CD4-positive, alpha-beta T cell (primary cell): ENCODE measurements around the gene HS6ST3. TPM values are rescaled to one million over a fixed set of nuclear protein-coding genes. Genes with fewer than 3 reads are reported as not detected.

ENCODE experiments used
- ATAC-seq: fragments of 200-7000 bp; cut with Tn5 transposase; one replicate; pipeline ENCODE4 v1.10.0; 2022; ENCODE audit warnings: mild to moderate bottlenecking; ENCODE audit not compliant: poor library complexity
- CTCF ChIA-PET: fragments of 350-600 bp; sonication (Branson Sonifier 250); formaldehyde crosslinking; loops from one replicate; lab custom pipeline; 2021; ENCODE audit warnings: antibody characterized with exemption, inconsistent platforms; lab: Charles Lee
- POLR2A ChIA-PET: fragments of 350-600 bp; sonication (Branson Sonifier 250); formaldehyde crosslinking; loops from one replicate; lab custom pipeline; 2021; ENCODE audit warnings: antibody characterized with exemption, inconsistent platforms; lab: Charles Lee
- DNase-seq, 14 experiments: peaks; one replicate each; pipeline ENCODE4 v3.0.0-alpha.2; 2013 to 2020; ENCODE audit warnings: mixed read lengths in 2 of 14
- H3K27ac ChIP-seq, 2 donors: one replicate each; pipeline versions ENCODE4 v1.5.1 to v1.7.0; 2013; ENCODE audit warnings: low read length in 2 of 2, low read depth in 1 of 2, mild to moderate bottlenecking in 1 of 2
- H3K27me3 ChIP-seq, 2 experiments: 1 replicate in 1 of 2; 2 replicates in 1 of 2; pipeline versions ENCODE4 v1.6.1 to v1.7.0; 2013; ENCODE audit warnings: low read length in 2 of 2, control low read depth in 1 of 2, mild to moderate bottlenecking in 1 of 2, moderate library complexity in 1 of 2; ENCODE audit not compliant: insufficient read depth in 2 of 2, control insufficient read depth in 1 of 2
- H3K36me3 ChIP-seq: one replicate; pipeline ENCODE4 v1.6.1; 2013; ENCODE audit warnings: low read length, control low read depth; ENCODE audit not compliant: insufficient read depth
- H3K4me1 ChIP-seq: one replicate; pipeline ENCODE4 v1.6.1; 2013; ENCODE audit warnings: low read length, control low read depth; ENCODE audit not compliant: insufficient read depth
- H3K4me3 ChIP-seq: one replicate; pipeline ENCODE4 v1.5.1; 2013; ENCODE audit warnings: mild to moderate bottlenecking, low read length, moderate library complexity
- H3K9me3 ChIP-seq, 2 experiments: 1 replicate in 1 of 2; 2 replicates in 1 of 2; pipeline versions ENCODE4 v1.6.1 to v1.7.0; 2013; ENCODE audit warnings: low read length in 2 of 2, mild to moderate bottlenecking in 2 of 2, control low read depth in 1 of 2, moderate library complexity in 1 of 2; ENCODE audit not compliant: control insufficient read depth in 1 of 2, insufficient read depth in 1 of 2
- H3K27ac Mint-ChIP-seq: one replicate; pipeline ENCODE4 v1.8.0; 2020; ENCODE audit warnings: mixed read lengths
- H3K27me3 Mint-ChIP-seq: one replicate; pipeline ENCODE4 v1.8.0; 2021; ENCODE audit warnings: mixed read lengths
- H3K36me3 Mint-ChIP-seq: one replicate; pipeline ENCODE4 v1.8.0; 2021; ENCODE audit warnings: low read depth, mixed read lengths
- H3K4me1 Mint-ChIP-seq: one replicate; pipeline ENCODE4 v1.8.0; 2021; ENCODE audit warnings: low read depth, mixed read lengths
- H3K4me3 Mint-ChIP-seq: one replicate; pipeline ENCODE4 v1.8.0; 2020; ENCODE audit warnings: mild to moderate bottlenecking, mixed read lengths
- H3K9me3 Mint-ChIP-seq: one replicate; pipeline ENCODE4 v1.8.0; 2020; ENCODE audit warnings: mixed read lengths
- intact Hi-C, 2 experiments: fragments of 100-400 bp; cut with DNase I in 1 of 2; cut with micrococcal nuclease in 1 of 2; formaldehyde crosslinking; loops; one replicate each; pipeline versions ENCODE4 v1.15.1 to v1.9.0; 2023 to 2025; cut with DNase I, micrococcal nuclease
- total RNA-seq, 174 experiments: library from RNA in 2 of 174; stranded (reverse) in 2 of 174; gene quantifications; one replicate each; pipeline ENCODE4 v1.2.3 and lab custom pipeline; 2021 to 2026
- TF ChIP-seq, protein P1 (sequence below): fragments of 200-600 bp; IDR thresholded peaks from one replicate; pipeline ENCODE4 v1.8.0; 2022; ENCODE audit warnings: antibody characterized with exemption, mild to moderate bottlenecking

HS6ST3 gene
- total RNA-seq, 2 experiments from 2014 or later: not detected

DNA sequence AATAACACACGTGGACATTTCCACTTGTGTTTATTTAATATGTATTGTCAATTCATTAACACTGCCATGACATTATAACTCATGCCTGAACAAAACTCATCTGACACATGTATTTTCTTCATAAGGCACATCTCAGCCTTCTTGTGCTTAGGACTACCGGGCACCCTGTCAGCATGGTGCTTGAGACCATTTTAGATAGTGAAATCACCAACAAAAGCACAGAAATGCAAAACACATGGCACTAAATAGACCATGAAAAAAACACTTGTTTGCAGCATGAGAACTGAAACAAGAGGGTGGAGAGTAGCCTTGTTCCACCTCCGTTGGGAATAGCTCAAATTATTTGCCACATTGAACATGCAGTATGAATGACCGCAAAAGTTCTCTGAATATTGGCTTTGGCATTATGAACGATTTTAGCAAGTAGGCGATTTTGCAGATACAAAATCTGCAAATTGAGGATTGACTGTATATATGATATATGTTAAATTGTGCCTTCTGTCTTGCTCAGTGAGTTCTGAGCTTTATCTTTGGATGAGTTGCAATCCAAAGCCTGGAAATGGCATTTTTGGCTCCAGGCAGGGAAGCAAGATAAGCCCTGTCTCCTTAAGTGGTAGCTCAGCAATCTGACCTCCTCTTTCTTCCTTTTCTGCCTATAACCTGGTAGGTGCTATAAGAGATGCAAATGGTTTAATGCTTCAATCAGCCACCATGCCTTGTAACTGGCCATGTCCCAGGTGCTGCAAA is 328.2 kb downstream of the HS6ST3 start:
- no peak overlapping the region for H3K4me3 Mint-ChIP-seq

DNA sequence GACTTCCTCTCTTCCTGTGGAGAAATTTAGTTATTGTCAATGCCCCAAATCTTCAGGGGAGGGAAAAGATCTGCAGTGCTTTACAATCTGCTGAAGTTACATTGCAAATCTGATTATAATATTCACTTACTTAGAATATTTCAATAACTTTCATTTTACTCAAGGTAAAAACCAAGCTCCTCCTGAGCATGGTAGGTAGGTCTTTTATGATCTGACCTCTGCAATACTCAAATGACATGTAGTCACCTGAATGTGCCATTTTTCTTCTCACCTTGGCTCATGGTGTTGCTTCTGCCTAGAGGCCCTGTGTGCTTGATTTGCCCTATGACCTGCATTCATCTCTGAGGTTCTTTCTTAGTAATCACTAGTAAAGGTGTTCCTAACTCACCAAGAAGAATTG is 331.4 kb downstream of the HS6ST3 start:
- no peak overlapping the region for H3K4me3 Mint-ChIP-seq
- DNase-seq: no peak
- ATAC-seq: no peak
- H3K9me3 Mint-ChIP-seq: peaks cover 9% of the 10 kb centered on the region
- TF ChIP-seq, protein P1, sequence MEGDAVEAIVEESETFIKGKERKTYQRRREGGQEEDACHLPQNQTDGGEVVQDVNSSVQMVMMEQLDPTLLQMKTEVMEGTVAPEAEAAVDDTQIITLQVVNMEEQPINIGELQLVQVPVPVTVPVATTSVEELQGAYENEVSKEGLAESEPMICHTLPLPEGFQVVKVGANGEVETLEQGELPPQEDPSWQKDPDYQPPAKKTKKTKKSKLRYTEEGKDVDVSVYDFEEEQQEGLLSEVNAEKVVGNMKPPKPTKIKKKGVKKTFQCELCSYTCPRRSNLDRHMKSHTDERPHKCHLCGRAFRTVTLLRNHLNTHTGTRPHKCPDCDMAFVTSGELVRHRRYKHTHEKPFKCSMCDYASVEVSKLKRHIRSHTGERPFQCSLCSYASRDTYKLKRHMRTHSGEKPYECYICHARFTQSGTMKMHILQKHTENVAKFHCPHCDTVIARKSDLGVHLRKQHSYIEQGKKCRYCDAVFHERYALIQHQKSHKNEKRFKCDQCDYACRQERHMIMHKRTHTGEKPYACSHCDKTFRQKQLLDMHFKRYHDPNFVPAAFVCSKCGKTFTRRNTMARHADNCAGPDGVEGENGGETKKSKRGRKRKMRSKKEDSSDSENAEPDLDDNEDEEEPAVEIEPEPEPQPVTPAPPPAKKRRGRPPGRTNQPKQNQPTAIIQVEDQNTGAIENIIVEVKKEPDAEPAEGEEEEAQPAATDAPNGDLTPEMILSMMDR: no peak
- Histone ChIP-seq H3K27me3 (no peaks in the 10 kb centered on the region), H3K4me1 (no peaks in the 10 kb centered on the region), H3K36me3 (no peaks in the 10 kb centered on the region), H3K27ac (no peak overlapping the region), H3K9me3 (no peaks in the 10 kb centered on the region), H3K4me3 (no peak overlapping the region)
- CTCF ChIA-PET: no interaction called here
- no peaks in the 10 kb centered on the region for H3K27me3 Mint-ChIP-seq
- H3K27ac Mint-ChIP-seq: no peak overlapping the region
- intact Hi-C loops: no loop called here
- H3K4me1 Mint-ChIP-seq: no peaks in the 10 kb centered on the region
- POLR2A ChIA-PET: interaction anchor here (1.2 kb wide), 1 partner anchor 12 kb away, joined by 4 read pairs; no protein-coding TSS in a partner anchor
- H3K36me3 Mint-ChIP-seq: no peaks in the 10 kb centered on the region

More for the DNA sequence above, 328.2 kb downstream of the HS6ST3 start:
- Mint-ChIP-seq H3K4me1 (no peaks in the 10 kb centered on the region), H3K36me3 (no peaks in the 10 kb centered on the region), H3K27me3 (no peaks in the 10 kb centered on the region), H3K9me3 (peaks cover 6% of the 10 kb centered on the region), H3K27ac (no peak overlapping the region)
- no peaks in the 10 kb centered on the region for H3K4me1 ChIP-seq
- H3K27me3 ChIP-seq: no peaks in the 10 kb centered on the region
- TF ChIP-seq, protein P1: no peak
- no peak for DNase-seq
- no peak overlapping the region for H3K27ac ChIP-seq
- ChIA-PET POLR2A (no interaction called here), CTCF (no interaction called here)
- intact Hi-C loops: no loop called here
- ATAC-seq: no peak
- no peak overlapping the region for H3K4me3 ChIP-seq
- H3K36me3 ChIP-seq: no peaks in the 10 kb centered on the region
- H3K9me3 ChIP-seq: no peaks in the 10 kb centered on the region

DNA sequence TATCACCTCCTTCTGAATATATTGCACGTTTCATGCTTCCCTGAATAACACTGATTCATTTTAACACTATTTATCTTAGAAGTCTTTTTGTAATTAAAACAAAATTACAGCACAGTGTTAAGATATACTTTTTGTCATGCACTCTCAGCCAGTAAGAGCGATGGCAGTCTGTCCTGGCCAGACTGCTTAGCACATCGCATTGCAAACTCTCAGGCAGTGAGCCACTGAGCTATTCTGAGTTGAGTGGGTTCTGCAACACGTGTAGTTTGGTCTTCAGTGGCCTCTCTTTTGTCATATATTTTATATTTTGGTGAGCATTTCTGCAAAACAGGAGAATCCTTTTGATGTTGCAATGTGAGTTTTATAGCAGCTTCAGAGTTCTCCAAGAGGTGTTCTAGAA is 332.1 kb downstream of the HS6ST3 start:
- no peaks in the 10 kb centered on the region for H3K36me3 Mint-ChIP-seq
- CTCF ChIA-PET: no interaction called here
- TF ChIP-seq, protein P1: no peak

More for the DNA sequence above, 332.1 kb downstream of the HS6ST3 start:
- H3K4me1 ChIP-seq: no peaks in the 10 kb centered on the region
- H3K9me3 Mint-ChIP-seq: peaks cover 12% of the 10 kb centered on the region
- no peaks in the 10 kb centered on the region for H3K36me3 ChIP-seq
- H3K4me3 ChIP-seq: no peak overlapping the region
- H3K4me1 Mint-ChIP-seq: no peaks in the 10 kb centered on the region
- no peak overlapping the region for H3K4me3 Mint-ChIP-seq
- H3K27me3 ChIP-seq: no peaks in the 10 kb centered on the region
- H3K27ac Mint-ChIP-seq: no peak overlapping the region
- ATAC-seq: no peak
- H3K9me3 ChIP-seq: no peaks in the 10 kb centered on the region
- DNase-seq: no peak
- no peak overlapping the region for H3K27ac ChIP-seq
- intact Hi-C loops: no loop called here
- H3K27me3 Mint-ChIP-seq: no peaks in the 10 kb centered on the region
- POLR2A ChIA-PET: no interaction called here
